HG03378 (cell line): ENCODE data around the gene PTPRT.

ENCODE experiments used
- ATAC-seq: cut with Tn5 transposase; IDR thresholded peaks from one replicate; pipeline ENCODE4 v1.9.1; 2021; ENCODE audit warnings: mild to moderate bottlenecking, moderate library complexity; ENCODE audit not compliant: unreplicated experiment

PTPRT gene

GRCh38 chr20:42429761-42430458 lies 759.8 kb downstream of the PTPRT start:
- ATAC-seq: no peak

DNA sequence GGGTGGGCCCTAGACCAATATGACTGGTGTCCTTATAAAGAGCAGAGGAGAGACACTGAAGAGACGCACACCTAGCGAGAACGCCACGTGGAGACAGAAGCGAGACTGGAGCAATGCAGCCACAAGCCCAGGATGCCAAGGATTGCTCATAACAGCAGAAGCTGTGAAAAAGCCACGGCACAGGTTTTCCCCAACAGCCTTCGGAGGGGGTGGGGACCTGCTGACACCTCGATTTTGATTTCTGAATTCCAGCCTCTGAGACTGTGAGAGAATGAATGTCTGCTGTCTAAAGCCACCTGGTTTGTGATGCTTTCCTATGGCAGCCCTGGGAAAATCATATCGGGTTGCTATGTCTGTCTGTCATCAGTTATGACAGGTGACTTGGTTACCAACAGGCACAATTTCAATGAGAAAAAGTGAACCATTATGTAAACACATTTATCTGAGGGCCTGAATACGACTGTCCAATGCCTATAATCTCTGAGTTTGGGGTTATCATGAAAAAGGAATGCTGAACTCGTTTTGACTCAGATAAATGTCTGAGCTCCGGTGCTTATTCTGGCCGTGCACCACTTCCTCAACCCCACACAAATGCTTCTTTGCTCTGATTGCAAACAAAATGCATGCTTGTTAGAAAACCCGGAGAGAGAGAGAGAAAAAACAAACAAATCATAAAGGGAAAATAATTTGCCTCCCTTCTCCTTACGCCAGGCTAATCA lies 769.7 kb downstream of the PTPRT start:
- no peak for ATAC-seq

DNA sequence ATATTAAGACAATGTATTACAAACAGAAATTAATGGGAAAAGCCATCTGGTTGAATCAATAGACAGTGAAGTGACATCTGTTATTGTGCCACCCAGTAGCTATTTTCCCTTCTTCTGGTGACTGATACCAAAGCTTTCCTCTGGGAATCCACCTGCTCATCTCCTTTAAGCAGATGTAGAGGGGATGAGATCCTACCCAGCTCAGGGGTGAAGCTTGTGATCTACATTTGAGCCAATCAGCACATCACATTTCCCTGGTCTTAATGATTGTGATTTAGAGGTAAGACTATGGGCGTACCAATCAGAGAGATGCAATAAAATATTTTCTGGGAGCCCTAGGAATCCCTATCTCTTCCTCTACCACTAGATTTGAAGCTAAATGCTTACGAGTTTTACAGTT lies 782.9 kb downstream of the PTPRT start:
- ATAC-seq: no peak

GRCh38 chr20:42402455-42402854 lies 787.3 kb downstream of the PTPRT start:
- ATAC-seq: no peak

- no peak for ATAC-seq
These were observed 788.1 kb downstream of the PTPRT start for GRCh38 chr20:42401613-42402012.

- ATAC-seq: no peak
These were observed 789.9 kb downstream of the PTPRT start for GRCh38 chr20:42399802-42400201.

DNA sequence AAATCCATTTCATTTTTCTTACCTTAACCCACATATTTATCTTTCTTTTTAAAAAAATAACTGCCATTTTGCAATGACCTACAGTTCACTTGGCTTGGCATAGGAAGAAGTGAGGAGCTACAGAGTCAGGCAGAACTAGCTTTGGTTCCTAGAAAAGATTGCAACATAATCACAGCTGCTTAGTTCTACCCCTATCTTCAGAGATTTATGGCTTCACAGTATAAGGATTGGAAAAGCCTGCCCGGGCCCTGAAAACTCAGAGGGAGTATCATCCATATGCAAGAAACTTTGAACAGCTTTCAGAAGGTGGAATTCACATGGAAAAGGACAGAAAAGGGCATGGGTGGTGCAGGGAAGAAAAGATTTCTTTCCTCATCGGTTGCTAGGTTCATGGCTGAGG lies 797.3 kb downstream of the PTPRT start:
- ATAC-seq: no peak

- no peak for ATAC-seq
These were observed 797.9 kb downstream of the PTPRT start for GRCh38 chr20:42391807-42392206.

DNA sequence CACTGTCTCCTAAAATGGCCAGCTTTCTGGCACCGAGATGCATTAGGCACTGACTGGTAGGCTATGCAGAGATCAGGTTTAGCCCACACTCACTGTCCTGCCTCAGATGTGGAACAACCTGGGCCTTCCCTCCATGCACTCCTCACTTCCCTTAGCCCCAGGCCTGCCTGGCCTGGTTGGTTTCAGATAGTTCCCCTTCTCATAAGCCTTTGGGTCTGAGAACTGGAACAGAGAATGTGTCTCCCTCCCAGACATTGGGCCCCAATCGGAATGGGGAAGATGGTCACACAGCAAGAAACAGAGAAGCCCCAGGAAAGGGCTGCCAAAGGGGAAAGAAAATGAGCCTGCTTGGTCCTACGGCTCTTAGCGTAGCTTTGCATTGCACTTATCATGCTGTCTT lies 809.4 kb downstream of the PTPRT start:
- ATAC-seq: no peak

- ATAC-seq: no peak
These were observed 810.3 kb downstream of the PTPRT start for GRCh38 chr20:42379385-42379784.

DNA sequence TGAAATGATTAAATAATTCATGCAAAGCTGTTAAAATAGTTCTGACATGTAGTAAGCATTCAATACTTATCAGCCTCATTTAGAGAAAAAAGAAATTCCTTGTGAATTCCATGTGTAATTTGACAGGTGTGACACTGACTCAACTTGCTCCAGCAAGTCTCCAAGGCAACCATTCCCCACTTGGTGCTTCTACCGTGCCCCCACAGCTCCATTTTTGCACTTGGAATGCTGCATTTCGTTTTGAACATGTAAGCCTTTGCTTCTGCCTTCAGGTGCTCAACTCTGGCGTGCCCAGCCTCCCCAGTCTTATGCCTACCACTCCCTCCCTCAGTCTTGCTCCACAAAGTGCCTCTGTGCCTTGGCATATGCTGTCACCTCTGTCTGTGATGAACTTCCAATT lies 810.9 kb downstream of the PTPRT start:
- no peak for ATAC-seq

- no peak for ATAC-seq
These were observed 813.6 kb downstream of the PTPRT start for GRCh38 chr20:42376131-42376530.

- no peak for ATAC-seq
These were observed 816.7 kb downstream of the PTPRT start for GRCh38 chr20:42373049-42373448.

DNA sequence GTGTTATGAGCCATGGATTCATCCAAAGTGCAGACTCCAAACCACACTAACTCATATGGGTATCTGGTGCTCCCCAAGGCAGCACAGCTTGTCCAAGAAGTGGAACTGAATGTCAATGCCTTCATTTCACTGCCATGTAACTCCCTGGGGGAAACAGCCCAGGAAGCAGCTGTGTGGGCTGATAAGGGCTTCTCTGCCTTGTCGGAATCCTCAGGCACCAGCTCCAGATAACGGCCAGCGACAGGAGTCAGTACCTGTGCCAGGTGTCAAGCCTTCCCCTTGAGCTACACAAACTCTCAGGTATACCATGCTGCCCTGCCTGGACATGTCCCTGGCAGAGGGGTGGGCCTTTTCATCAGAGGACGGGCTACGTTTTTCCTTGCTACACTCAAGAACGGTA lies 819.6 kb downstream of the PTPRT start:
- no peak for ATAC-seq

- ATAC-seq: no peak
These were observed 820.8 kb downstream of the PTPRT start for GRCh38 chr20:42368910-42369309.

GRCh38 chr20:42366626-42367025 lies 823.1 kb downstream of the PTPRT start:
- no peak for ATAC-seq

DNA sequence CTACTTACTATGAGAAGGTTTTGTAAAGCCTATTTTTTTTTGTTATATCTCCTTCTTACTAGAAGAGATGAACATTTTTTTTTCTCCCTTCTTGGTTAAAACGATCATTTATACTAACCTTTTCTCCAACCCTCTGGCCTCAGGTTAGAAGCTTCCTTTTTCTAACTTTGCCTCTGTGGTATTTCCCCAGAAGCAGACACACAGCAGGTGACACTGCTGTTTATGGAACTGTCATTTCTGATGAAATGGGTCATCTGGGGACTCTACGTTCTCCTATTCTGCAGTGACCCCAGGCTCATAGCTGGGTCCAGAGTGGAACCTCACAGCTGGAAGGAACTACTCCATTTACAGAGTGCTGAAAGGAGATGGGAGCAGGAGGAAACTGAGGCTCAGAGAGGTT lies 825.3 kb downstream of the PTPRT start:
- no peak for ATAC-seq

DNA sequence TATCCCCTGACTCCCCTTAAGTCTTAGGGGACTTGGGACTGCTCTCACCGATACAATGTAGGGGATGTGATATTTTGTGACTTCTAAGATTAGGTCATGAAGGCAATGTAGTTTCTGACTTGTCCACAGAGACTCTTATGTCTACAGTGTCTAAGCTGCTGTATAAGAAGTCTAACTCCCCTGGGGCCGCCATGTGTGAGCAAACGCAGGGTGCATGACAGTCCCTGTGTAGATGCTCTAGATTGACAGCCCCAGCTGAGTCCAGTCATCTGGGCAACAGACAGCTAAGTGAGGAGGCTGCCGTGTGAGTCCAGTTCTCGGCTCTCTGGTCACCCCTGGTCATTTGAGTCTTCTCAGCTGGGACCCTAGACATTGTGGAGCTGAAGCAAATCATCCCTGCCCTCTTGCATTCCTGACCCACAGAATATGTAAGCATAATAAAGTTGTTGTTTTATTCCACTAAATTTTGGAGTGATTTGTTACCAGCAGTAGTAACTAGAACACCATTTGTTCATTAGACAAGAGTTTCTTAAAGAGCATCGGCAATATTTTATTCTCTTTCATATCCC lies 828.2 kb downstream of the PTPRT start:
- no peak for ATAC-seq

DNA sequence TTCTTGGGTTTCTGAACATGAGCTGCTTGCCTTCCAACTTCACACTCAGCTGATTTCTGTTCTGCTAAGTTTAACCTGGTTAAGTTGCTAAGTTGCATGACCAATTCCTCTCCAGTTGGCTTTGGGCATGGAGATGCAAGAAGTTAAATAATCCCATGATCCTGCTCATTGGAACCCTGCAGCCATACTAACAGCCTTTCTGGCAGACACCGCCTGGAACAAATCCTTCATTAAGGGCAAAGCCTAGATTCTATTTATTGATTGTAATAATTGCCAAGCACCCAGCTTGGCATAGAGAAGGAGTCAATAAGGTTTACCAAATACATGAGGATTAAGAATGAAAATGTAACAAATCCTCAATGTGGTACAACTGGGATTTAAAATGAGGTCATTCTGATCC lies 829.1 kb downstream of the PTPRT start:
- no peak for ATAC-seq

DNA sequence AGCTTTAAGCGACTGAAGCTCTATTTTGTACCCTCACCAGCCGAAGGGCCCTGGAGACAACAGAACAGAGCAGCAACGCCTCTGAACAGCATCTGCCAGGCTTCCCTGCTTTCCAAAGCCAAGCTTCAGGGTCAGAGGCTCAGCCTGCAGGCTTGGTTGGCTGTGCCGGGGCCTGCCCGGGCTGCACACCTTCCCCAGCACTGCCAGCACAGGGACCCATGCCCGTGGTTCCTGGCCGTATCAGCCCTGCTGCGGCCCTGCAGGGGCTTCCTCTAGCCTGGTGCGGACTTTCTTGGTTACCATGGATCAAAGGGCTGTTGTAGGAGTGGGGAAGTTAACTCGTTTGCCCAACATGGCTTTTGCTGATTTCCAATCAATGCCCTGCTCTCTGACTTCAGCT lies 830.1 kb downstream of the PTPRT start:
- no peak for ATAC-seq

- ATAC-seq: no peak
These were observed 837.6 kb downstream of the PTPRT start for GRCh38 chr20:42352096-42352495.

- ATAC-seq: no peak
These were observed 839.2 kb downstream of the PTPRT start for GRCh38 chr20:42350521-42350920.
